ENCODE data around the gene KDM5A.

DNA sequence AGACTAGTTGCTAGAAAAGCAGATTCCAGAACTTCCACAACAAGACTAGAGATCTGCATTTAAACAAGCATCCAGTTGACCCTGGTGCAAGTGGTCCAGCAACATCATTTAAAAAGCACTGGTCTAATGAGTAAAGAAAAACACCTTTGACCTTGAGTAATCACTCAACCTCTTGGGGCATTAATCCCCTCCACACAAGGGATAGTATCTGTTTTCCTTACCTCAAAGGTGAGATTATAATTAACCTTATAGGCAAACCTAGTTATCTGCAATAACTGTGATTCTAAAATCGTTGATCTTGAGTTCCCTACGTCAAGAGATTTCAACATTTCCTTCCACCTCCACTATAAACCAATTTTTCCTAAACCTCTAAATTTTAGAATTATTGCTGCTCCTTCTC, 1.1 kb downstream of the KDM5A start:
- no peak for TF ChIP-seq SPI1 (IDR thresholded peaks at IDR 0.05; ENCODE audit: borderline replicate concordance, low read depth)
- TF ChIP-seq, protein P1, sequence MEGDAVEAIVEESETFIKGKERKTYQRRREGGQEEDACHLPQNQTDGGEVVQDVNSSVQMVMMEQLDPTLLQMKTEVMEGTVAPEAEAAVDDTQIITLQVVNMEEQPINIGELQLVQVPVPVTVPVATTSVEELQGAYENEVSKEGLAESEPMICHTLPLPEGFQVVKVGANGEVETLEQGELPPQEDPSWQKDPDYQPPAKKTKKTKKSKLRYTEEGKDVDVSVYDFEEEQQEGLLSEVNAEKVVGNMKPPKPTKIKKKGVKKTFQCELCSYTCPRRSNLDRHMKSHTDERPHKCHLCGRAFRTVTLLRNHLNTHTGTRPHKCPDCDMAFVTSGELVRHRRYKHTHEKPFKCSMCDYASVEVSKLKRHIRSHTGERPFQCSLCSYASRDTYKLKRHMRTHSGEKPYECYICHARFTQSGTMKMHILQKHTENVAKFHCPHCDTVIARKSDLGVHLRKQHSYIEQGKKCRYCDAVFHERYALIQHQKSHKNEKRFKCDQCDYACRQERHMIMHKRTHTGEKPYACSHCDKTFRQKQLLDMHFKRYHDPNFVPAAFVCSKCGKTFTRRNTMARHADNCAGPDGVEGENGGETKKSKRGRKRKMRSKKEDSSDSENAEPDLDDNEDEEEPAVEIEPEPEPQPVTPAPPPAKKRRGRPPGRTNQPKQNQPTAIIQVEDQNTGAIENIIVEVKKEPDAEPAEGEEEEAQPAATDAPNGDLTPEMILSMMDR (IDR thresholded peaks at IDR 0.05; ENCODE audit: insufficient read depth, low read length): no peak
- TF ChIP-seq POLR2AphosphoS5 (IDR thresholded peaks at IDR 0.05; ENCODE audit: low read depth): no peak
- no peak for TF ChIP-seq GABPA (IDR thresholded peaks at IDR 0.05; ENCODE audit: low read depth)
- TF ChIP-seq, protein P2, sequence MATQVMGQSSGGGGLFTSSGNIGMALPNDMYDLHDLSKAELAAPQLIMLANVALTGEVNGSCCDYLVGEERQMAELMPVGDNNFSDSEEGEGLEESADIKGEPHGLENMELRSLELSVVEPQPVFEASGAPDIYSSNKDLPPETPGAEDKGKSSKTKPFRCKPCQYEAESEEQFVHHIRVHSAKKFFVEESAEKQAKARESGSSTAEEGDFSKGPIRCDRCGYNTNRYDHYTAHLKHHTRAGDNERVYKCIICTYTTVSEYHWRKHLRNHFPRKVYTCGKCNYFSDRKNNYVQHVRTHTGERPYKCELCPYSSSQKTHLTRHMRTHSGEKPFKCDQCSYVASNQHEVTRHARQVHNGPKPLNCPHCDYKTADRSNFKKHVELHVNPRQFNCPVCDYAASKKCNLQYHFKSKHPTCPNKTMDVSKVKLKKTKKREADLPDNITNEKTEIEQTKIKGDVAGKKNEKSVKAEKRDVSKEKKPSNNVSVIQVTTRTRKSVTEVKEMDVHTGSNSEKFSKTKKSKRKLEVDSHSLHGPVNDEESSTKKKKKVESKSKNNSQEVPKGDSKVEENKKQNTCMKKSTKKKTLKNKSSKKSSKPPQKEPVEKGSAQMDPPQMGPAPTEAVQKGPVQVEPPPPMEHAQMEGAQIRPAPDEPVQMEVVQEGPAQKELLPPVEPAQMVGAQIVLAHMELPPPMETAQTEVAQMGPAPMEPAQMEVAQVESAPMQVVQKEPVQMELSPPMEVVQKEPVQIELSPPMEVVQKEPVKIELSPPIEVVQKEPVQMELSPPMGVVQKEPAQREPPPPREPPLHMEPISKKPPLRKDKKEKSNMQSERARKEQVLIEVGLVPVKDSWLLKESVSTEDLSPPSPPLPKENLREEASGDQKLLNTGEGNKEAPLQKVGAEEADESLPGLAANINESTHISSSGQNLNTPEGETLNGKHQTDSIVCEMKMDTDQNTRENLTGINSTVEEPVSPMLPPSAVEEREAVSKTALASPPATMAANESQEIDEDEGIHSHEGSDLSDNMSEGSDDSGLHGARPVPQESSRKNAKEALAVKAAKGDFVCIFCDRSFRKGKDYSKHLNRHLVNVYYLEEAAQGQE (IDR thresholded peaks at IDR 0.05; ENCODE audit: insufficient replicate concordance, low read depth): no peak

All from HL-60 (cell line).